GM19468 (cell line): ENCODE measurements around the gene INPP5D.
"Not testable (repeated sequence)": the region's sequence is repeated elsewhere in the genome, so short reads cannot be mapped to it uniquely, and the experiment has no call there.

Experiments
- ATAC-seq: cut with Tn5 transposase; IDR thresholded peaks from one replicate; pipeline ENCODE4 v1.9.1; 2021; ENCODE audit warnings: mild to moderate bottlenecking, moderate library complexity, moderate number of reproducible peaks; ENCODE audit not compliant: unreplicated experiment; ENCODE audit errors: extremely low read depth

The INPP5D gene

GRCh38 chr2:233156461-233156860 lies 96.3 kb downstream of the INPP5D start:
- ATAC-seq: not testable (repeated sequence)

GRCh38 chr2:233161730-233162129 lies 101.6 kb downstream of the INPP5D start:
- ATAC-seq: no peak

DNA sequence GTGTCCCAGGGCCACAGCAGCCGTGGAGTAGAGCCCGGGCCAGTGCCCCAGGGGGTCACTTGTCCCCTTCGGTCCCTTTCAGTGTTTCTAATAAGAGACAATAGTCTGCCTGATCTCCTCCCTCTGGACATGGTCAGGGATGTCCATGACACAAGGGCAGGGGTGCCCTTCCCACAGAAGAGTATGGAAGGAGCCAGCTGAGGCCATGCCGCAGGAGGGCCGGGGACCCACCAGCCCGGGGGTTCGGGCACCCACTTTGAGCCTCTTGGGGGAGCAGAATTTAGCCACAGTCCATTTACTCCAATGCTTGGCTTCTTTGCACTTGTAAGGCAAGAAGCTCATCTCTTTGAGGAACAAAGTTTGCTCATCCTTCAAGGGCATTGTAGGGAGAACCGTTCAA lies 102.6 kb downstream of the INPP5D start:
- no peak for ATAC-seq

- no peak for ATAC-seq
Observed at GRCh38 chr2:233163486-233164103, 103.5 kb downstream of the INPP5D start.

GRCh38 chr2:233164128-233164635 lies 104.0 kb downstream of the INPP5D start:
- ATAC-seq: no peak

DNA sequence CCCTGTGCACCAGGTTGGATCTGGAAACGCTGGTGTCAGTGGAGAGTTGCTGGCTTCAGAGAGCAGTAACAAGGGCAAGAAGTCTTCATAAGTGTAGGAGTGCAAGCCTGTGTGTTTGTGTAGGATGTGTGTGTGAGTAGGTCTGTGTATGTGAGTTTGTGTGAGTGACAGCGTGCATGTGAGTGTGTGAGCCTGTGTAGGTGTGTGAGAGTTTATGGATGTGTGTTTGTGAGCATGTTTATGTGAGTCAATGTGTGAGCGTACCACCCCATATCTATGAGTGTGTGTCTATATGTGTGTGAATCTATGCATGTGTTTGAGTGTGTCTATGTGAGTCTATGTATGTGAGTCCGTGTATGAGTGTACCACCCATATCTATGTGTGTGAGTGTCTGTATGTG lies 104.8 kb downstream of the INPP5D start:
- ATAC-seq: no peak

GRCh38 chr2:233165543-233165894 lies 105.4 kb downstream of the INPP5D start:
- ATAC-seq: no peak

DNA sequence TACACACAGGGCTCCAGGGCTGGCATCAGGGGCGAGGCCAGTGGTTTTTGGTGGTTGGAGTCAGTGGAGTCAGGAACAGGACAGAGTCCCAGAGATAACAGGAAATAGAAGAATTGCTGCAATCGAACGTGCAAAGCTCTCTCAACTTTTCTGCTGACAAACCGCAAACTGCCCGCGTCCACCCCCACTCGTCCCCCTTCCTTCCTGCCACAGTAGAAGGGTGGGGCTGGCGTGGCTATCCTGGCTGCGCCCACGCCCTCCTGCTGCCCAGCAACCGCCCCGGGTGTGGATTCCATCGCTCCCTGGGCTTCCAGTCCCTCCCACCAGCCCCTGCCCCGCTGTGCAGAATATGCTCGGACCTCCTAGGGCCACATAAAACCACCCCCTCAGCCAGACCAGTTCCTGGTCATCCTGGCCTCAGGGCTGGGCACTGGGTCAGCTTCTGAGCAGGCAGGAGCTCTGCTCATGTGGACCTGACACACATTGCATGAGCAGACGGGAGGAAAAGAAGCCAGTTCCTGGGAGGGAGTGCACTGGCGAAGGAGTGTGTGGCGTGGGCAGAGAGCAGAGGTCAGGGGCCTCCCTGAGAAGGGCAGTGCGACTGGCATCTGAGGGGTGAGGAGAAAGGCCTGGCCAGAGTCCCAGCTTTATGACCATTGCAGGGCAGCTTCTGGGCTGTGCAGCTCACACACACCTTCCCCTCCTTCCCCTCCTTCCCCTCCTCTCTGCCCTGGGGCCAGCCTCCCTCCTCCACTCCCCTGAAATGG lies 105.9 kb downstream of the INPP5D start:
- ATAC-seq: no peak

GRCh38 chr2:233168445-233168844 lies 108.3 kb downstream of the INPP5D start:
- ATAC-seq: no peak

DNA sequence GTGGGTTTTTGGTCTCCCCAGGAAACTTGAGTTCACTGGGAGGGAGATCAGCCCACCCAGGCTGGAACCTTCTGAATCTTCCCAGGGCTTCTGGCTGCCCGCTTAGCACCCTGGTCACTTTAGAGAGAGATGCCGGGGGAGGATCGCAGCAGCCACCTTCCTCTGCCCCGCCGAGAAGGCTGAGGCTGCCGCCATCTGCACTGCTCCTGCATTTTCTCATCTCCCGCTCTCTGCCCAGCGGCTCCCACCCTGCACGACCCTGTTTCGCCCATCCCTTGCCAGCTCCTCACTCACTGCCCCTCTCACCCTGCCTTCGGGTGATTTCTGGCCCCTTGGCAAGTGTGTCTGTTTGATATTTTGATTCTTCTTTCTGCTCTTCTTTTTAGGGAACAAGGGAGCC lies 108.8 kb downstream of the INPP5D start:
- no peak for ATAC-seq

DNA sequence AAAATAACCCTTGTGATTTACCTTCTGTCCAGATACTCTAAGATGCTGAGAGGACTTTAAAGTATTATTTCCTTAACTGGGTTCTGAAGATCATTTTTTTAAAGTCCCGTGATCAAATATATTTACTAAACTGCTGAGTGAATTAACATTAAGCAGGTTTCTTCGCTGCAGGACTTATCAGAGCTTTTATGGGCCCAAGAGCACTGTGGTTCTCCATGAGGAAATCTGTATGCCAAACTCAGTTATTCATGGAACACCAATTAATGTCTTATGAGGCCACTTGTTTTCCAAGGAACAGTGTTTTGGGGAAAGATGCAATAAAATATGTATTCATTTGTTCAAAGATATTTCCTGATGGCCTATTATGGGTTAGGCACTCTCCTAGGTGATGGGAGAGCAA lies 111.2 kb downstream of the INPP5D start:
- ATAC-seq: no peak

- no peak for ATAC-seq
Observed at GRCh38 chr2:233173115-233173514, 113.0 kb downstream of the INPP5D start.

DNA sequence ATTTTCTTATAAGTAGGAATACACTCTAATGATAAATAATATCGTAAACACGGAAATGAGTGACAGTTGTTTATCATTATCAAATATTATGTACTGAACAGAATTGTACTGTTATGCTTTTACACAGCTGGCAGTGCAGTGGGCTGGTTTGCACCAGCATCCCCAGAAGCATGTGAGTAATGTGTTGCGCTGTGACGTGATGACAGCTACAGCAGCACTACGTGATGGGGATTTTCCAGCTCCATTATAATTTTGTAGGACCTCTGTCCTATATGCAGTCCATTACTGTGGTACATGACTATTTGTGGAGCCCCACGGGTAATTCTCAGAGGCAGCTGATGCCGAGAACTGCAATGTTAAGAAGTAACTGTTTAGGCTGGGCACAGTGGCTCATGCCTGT lies 114.0 kb downstream of the INPP5D start:
- ATAC-seq: no peak

DNA sequence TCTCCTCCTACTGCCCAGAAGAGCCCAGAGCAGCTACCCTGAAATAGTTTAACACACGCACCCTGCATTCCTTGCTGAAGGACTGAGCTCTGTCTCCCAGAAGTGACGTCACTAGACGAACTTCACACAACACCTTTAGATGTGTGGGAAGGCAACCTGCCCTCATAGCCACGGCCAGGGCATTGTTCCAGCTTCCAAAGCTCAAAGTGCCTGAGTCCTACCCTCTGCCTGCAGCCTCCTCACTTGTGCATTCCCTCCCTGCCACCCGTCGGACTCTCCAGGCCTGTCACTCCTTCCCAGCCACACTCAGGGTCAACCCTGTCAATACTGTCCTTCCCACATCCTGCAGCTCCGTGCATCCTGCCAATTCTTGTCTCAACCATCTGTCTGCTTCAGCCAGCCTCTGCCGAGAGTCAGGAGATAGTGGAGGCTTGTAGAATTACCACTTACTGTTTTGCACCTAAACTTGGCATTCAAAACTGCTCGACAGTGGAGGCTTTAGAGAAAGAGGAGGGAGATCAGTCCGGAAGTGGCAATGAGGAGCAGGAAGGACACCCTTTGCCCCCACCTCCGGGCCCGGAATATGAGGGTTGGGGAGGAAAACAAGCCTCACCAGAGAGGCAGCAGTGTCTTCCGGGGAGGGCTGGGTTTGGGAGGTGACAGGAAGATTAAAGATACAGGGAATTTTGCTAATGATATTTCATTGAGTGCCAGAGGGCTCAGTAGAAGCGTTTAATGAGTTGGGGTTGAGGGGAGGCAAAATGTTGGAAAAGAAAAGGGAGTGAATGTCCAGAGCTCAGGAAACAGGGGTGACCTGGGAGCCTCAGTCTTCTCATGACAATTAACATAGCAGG lies 119.1 kb downstream of the INPP5D start:
- no peak for ATAC-seq

DNA sequence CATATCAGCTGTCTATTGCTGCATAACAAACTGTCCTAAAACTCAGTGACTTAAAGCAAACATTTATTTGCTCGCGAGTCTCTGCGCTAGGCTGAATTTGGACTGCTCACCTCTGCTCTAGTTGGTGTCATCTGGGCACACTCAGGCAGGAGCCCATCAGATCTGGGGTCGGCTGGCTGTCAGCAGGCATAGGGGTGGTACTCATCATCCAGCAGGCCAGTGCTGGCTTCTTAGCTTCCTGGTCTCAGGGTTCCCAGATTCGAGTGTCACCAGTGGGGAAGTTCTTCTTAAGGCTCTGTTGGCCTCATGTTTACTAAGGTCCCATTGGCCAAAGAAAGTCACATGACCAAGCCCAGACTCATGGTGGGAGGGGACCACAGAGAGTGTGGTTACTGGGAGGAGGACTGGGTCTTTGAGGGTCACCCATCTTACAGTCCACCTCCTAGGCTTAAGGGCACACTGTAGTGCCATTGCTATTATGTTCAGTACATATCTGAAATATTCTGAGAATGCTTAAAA lies 119.8 kb downstream of the INPP5D start:
- no peak for ATAC-seq

- no peak for ATAC-seq
Observed at GRCh38 chr2:233183869-233184418, 123.8 kb downstream of the INPP5D start.

DNA sequence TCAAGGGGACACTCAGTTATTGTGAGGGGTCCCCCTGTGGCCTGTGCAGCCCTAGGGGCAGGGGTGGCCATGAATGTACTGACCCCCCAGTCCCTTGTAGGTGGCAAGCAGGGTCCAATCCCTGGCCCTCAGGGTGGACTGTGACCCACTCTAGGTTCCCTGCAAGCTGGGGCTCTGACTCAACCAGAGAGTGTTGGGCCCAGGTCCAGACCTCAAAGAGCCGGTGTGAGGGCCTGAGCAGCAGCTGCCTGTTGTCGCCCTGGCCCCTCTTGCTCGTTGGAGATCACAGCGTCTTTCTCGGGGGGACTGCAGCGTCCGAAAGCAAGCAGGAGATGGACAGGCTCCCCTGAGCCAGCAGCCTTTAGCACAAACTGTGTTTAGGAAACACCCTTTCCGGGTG lies 124.5 kb downstream of the INPP5D start:
- no peak for ATAC-seq

DNA sequence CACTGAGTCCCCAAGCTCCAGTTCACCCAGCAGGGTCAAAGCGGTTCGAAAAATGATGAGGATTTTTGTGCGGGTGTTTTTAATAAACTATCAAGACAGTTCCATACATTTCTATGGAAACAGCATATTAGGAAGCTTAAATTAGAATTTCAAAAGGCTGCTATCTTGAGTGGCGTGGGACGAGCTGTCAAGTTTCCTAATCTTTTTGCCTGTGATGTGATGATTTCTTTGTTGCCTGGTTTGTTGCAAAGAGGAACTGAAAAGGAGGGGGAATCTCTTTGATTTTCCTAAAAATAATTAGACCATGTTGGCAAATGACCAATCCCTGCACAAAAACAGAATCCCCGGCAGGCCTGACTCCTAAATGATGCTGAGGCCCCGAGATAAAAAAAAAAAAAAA lies 125.2 kb downstream of the INPP5D start:
- no peak for ATAC-seq

GRCh38 chr2:233185963-233186362 lies 125.8 kb downstream of the INPP5D start:
- no peak for ATAC-seq

- ATAC-seq: no peak
Observed at GRCh38 chr2:233186851-233187250, 126.7 kb downstream of the INPP5D start.
